HG03097 (cell line): ENCODE data around the gene PABPN1.
"Not testable (repeated sequence)": the region's sequence is repeated elsewhere in the genome, so short reads cannot be mapped to it uniquely, and the experiment has no call there.

Experiments
- ATAC-seq: cut with Tn5 transposase; IDR thresholded peaks from one replicate; pipeline ENCODE4 v1.9.1; 2021; ENCODE audit not compliant: unreplicated experiment, low FRiP score

PABPN1 gene, protein sequence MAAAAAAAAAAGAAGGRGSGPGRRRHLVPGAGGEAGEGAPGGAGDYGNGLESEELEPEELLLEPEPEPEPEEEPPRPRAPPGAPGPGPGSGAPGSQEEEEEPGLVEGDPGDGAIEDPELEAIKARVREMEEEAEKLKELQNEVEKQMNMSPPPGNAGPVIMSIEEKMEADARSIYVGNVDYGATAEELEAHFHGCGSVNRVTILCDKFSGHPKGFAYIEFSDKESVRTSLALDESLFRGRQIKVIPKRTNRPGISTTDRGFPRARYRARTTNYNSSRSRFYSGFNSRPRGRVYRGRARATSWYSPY

DNA sequence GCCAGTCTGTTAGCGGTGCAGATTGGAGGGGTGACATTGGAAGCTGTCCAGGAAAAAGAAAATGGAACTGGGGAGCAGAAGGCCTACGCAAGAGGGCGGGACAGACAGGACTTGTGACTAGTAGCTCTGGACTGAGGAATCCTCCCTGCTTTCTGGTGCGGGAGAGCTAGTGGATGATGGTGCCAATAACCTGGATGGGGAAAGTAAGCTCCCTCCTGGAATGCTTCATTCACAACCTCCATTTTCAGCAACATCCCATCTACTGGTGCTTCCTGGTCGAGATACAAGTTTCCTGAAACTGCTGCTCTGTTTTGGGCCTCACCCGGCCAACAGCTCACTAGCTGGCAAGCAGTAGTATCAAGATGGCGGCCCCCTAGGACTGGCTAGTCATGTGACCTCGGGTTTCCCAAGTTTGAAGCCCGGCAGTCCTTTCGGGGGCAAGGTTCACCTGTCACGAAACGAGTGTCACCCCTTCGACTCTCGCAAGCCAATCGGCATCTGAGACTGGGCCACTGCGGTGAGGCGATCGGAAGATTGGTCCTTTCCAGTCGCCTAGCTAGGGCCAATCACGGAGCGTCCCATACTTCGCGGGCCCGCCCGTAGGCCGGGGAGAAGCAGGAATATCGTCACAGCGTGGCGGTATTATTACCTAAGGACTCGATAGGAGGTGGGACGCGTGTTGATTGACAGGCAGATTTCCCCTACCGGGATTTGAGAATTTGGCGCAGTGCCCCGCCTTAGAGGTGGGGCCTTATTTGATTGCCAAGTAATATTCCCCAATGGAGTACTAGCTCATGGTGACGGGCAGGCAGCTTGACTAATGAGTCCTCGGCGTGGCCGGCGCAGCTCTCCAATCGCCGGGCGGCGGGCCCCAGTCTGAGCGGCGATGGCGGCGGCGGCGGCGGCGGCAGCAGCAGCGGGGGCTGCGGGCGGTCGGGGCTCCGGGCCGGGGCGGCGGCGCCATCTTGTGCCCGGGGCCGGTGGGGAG lies at the start of gene PABPN1:
Gene PABPN1, plus strand, starts transcription at position 874 of the 988 bp plus-strand sequence. Its CDS starts 13 bp downstream, at position 887.
- peak; percentile 94 for ATAC-seq

DNA sequence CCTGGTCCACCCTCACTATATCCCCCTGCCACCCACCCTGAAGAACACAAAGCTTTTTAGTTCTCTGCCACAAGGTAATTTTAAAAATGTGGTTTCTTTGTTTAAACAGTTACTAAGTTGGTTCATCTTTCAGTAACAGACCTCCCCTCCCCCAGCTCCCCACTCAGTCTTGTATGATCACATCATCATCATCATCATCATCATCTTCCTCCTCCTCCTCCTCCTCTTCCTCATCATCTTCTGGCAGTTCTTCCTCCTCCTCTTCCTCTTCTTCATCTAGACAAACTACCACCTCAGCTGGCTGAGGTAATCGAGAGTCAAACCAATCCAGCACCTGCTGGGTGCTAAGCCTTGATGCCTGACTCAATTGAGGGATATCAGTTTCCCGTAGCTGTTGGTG lies 45.8 kb upstream of the PABPN1 start:
- no peak for ATAC-seq

DNA sequence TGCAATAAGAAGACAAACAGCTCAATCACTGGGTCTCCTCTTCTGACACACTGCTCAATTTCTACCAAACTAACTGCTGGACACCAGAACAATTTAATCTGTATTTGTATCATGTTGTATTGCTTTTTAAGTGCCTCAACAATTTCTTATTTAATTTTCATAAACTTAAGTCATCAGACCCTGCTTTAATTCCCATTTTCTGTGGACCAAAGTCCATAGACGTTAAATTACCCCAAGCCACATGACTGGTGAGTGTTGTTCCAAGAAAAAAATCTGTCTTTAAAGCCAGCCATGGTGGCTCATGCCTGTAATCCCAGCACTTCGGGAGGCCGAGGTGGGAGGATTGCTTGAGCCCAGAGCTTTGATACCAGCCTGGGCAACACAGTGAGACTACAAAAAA lies 44.1 kb upstream of the PABPN1 start:
- ATAC-seq: no peak

DNA sequence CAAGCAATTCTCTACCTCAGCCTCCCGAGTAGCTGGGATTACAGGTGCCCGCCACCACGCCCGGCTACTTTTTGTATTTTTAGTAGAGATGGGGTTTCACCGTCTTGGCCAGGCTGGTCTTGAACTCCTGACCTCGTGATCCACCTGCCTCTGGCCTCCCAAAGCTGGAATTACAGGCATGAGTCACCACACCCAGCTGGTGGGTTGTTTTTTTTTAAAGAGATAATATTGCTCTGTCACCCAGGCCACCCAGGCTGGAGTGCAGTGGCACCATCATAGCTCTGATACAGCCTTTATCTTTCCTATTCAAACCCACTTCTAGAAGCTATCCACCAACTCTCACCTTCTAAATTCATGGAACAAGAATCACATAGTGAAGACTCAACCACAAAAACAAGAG lies 43.3 kb upstream of the PABPN1 start:
- not testable (repeated sequence) for ATAC-seq

DNA sequence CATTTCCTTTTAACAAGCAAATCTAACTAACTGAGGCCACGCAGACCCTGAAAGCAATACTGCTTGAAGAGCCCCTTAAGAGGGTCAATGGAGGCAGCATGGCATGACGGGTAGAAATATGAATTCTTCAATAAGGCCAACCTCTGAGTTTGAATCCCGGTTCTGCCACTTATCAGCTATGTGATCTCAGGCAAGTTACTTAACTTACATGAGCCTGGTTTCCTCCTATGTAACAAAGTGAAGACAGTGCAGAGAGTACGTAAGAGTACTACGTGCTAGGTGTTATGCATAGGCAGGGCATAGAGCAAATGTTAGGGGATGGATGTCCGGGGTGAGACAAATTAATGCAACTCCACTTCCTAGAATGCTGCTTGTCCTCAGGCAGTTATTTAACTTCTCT lies 40.0 kb upstream of the PABPN1 start:
- ATAC-seq: no peak

DNA sequence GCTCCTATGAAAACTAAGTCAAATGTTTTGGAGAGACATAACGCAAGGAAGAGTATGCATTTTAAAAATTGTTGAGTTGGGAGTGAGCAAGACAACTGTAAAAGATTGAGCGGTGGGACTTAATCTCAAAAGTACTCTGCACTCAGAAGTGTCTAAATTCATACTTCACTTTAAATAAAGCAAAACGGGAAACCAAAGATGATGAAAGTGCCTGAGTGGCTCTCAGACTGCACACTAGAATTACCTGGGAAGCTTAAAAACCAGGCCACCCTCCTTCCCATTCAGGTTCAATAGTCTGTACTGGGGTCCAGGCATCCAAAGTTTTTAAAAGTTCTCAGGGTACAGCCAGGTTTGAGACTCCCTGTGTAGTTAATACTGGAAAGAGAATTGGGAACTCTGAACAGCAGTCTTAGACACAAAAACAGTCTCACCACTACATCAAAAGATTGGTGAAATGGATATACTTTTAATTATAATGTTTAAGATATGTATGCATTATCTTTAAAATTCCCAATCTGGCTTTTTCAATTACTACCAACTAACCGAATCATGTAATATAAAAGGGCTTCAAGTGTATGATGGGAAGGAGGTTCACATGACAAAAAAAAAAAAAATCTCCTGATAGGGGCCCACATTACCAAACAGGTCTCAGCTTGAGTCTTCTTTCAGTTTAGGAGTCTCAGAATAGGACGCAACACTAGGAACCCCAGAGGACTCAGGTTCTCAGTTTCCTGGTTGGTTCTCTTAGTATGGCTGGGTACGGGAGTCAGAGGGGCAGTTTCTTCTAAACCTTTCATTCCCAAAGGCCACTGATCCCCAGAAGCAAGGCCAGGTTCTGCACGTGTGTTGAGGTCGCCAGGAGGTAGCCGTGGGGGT lies 36.4 kb upstream of the PABPN1 start:
- no peak for ATAC-seq

DNA sequence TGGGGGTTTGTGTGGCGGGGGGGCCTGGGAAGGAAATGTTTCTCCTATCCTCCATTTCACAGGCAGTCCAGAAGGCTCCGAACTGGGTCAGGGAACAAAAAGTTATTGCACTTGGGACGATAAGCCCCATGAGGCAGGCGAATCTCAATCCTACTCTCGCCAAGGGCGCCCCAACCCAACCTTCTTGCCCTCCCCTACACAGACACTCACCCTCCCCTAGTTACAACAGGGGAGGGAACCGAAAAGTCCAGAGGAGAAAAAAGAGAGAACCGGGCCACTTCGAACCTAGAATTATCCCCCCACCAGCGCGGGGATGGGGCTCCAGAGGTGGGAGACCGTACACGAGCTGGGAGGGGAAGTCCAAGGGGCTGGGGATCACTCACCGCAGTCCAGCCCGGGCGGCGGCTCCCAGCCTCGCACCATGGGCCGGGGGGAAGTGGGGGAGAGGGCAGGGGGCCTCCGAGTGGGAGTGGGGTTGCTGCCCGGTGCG lies 35.7 kb upstream of the PABPN1 start:
- ATAC-seq: peak; percentile 25

DNA sequence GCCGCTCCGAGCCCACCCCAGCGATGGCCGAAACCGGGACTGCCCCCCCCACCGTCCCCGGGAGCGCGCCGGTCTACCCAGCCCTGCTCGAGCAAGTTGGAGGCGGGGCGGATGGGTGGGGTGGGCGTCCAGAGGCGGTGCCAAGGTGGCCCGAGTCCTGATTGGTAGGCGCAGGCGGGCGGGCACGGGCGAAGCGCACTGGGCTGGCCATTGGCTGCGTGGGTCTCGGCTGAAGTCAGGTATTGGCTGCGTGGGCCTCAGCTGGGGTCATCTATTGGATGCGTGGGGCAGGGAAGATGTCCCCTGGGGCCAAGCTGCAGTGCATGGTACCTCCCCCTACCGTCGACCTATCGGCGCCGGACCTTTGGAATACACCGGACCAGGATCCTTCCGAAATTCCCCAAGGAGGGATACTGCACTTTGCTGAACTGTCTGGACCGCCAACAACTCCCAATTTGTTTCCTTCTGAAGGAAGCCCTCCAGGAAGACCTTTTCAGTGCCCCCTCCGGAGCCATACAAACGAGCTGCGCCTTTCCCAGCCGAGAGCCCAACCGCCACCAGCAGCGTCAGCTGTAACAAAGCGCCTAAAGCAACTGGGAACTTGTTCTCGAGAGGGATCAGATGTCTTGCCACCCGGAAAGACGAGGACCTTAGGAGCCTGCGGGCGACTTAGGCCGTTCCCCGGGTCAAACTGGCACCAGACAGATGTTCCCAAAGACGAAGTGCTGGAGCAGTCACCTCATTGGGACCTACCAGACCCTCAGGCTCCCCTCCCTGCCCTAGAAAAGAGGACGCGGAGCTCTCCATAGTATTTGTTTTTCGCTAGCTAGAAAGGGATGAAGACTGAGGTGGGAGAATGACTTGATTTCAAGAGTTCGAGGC lies 35.0 kb upstream of the PABPN1 start, which contains the start of gene HOMEZ:
Gene HOMEZ, minus strand, starts transcription at position 113 of the 882 bp plus-strand sequence. CDS start 180 bp downstream, outside the sequence.
- ATAC-seq: peak; percentile 96

DNA sequence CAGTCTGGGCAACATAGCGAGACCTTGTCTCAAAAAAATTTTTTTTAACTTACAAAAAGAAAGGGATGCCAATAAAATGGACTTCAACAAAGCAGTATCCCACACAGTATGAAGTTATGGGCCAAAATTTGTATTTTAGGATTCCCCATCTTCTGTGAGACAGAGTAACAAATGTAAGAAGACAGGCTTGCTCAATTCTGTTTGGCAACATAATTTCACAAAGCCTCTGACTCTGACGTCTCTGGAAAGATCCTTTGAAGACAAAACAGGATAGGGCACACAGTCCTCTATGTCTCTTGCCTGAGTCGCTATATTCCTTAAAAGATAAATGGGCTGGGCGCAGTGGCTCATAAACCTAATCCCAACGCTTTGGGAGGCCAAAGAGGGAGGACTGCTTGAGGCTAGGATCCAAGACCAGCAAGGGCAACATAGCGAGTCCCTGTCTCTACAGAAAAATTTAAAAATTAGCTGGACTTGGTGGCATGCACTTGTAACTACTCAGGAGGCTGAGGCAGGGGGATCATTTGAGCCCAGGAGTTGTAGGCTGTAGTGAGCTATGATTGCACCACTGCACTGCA lies 34.3 kb upstream of the PABPN1 start:
- ATAC-seq: no peak

DNA sequence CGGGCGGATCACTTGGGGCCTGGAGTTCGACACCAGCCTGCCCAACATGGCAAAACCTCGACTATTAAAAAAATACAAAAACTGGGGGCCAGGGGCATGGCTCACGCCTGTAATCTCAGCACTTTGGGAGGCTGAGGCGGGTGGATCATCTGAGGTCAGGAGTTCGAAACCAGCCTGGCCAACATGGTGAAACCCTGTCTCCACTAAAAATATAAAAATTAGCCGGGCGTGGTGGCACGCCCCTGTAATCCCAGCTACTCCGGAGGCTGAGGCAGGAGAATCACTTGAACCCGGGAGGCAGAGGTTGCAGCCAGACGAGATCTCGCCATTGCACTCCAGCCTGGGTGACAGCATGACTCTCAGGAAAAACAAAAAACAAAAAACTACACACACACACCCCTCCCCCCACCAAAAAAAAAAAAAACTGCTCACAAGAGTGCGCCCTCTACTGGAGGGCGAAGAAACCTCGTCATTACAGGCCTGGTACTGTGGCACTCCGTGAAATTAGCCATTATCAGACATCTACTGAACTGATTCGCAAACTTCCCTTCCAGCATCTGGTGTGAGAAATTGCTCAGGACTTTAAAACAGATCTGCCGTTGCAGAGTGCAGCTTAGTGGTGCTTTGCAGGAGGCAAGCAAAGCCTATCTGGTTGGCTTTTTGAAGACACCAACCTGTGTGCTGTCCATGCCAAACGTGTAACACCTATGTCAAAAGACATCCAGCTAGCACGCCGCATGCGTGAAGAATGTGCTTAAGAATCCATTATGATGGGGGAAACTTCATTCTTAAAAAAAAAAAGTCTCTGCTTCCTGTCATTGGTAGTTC lies 26.3 kb upstream of the PABPN1 start:
- no peak for ATAC-seq

DNA sequence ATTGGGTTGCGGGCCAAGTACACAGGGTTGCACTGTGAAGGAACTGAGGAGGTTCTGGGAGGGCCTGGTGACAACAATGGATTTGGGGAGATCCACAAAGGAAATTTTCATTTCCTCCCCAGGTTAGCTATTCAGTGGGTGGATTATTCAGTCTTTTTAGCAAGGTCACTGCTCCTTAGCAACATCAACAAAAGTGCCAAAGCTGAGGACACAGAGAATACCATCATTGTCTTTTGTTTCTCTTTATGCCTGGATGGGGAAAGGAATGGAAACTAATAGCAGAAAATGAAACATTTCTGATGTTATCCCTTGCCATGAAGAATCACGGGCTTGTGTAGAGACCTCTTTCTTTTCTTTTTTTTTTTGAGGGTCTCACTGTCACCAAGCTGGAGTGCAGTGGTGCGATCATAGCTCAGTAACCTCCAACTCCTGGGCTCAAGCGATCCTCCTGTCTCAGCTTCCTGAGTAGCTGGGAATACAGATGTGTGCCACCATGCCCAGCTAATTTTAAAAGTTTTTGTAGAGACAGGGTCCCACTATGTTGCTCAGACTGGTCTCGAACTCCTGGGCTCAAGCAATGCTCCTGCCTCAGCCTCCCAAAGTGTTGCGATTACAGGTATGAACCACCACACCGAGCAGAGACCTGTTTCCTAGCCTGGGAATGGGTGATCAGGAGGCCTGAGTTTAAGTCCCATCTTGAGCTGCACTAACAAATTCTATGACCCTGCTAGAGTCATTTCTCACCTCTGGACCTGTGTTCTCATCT lies 25.1 kb upstream of the PABPN1 start:
- no peak for ATAC-seq

DNA sequence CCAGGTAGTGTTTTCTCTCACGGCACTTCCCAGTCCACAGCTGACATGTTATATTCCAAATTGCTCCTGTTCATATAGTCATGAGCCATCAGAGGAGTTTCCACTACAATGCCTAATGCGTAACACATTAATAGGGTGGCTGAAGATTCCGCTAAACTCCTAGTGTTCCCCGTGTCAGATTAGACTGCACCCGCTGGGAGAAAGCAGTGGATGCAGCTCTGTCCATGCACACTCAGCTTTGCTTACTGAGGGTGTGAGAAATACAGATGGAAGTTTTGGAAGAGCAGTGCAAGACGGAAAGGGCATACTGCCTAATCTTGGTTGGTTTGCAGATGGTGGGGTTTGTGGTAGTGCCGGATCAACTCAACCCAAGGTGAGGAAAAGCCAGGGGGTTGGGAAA lies 24.2 kb upstream of the PABPN1 start:
- ATAC-seq: no peak

DNA sequence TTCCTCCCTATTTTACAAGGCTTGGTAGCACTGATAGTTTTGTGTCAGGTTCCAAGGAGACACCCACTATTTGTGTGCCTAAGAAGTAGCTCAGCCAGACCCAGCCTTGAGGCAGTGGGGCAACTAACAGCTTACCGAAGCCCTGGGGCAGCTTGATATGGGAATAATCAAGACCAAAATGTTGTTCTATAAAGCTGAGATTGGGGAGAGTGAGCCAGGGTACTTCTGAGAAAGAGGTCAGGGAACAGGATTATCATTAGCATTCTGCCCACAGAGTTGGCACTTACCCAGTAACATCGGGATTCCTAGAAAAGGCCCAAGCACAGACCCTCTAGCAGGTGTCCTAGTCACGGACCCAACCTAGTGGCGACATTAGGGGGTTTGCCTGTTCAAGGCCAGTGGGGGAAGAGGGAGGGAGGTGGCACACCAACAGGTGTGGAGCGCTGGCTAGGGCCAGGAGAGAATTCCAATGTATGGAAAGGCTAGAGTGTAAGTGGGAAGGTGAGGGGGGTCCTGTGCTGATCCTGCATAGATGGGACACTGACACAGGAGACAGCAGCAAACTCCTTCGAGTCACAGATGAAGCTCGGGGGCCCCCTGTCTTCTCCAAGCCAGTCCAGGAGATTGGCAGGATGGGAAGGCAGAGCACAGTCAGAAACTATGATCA lies 23.5 kb upstream of the PABPN1 start:
- no peak for ATAC-seq

DNA sequence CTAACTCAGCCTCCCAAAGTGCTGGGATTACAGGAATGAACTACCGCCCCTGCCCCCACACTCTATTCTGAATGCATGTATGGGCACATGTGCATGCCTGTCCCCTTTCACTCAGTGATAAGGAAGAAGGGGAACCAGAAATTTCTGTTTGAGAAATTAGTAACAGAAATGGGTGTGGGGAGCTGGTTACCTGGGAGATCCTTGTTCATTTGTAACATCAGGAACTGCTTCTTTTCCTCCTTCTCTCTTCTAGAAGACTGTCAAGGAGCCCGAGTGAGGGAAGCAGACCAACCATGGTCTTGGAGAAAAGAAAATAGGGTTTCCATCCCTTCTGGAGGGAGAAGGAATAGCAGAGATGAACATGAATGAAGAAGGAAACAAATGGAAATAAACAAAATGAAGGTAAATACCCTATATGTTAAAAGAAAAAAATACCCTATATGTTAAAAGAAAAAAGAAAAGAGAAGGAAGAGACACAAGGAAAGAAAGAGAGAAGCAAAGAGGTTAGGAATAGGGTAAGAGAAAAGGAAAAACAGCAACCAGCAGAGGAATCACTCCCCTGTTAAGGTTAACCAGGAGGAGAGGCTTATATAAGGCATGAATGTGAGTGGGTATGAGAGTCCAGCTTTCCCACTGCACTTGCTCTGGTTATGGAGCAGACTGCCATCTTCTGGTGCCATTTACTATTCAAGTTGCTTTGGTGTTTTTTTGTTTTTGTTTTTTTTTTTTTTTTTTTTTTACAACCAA lies 21.9 kb upstream of the PABPN1 start:
- no peak for ATAC-seq

DNA sequence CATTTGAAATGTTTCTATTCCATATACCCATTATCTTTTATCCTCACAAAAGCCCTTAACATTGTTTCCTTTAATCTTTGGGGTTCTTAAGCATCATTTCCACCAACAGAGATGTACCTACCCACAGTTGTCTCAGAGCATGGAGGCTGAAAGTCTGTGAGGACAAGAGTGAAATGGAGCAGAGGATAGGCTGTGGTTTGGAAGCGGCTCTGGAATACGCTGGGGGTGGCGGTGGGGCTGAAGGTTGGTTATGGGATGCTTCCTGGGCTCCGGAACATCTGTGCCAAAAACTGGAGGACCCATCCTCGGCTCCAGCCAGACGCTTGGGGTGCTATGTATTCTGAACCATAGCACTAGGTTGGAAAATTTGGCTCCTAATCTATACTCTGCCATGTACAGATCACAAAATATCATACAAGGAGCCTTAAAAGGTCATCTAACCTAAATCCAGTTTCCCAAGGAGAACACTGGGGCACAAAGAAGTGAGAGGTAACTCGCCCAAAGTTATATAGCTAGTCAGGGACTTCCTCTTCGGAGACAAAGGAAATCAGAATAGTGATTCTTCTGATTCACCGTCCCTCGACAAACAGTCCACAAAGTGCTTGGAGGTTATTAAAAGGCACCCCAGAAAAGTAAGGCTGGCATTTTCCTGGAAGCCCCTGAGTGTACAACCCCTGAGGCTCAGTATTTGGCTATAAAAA lies 21.1 kb upstream of the PABPN1 start:
- no peak for ATAC-seq
